Fibroblast of lung (primary cell): Measurements from ENCODE around the gene LTV1. TPM values are rescaled to one million over a fixed set of nuclear protein-coding genes. Genes with fewer than 3 reads are reported as not detected.

Experiments
- DNase-seq, 2 donors: peaks; one replicate each; pipeline versions ENCODE4 v3.0.0 to v3.0.0-alpha.2; 2010; ENCODE audit warnings: low read depth in 2 of 2
- H2AFZ ChIP-seq: 2 replicates; pipeline ENCODE4 v1.5.1; 2012; ENCODE audit warnings: low read length, control low read depth, inconsistent platforms
- H3K27ac ChIP-seq: 2 replicates; pipeline ENCODE4 v1.5.1; 2011; ENCODE audit warnings: low read length, control low read depth; ENCODE audit not compliant: insufficient read depth
- H3K27me3 ChIP-seq: 2 replicates; pipeline ENCODE4 v1.5.1; 2011; ENCODE audit warnings: mild to moderate bottlenecking, low read length; ENCODE audit not compliant: control insufficient read depth, insufficient read depth
- H3K36me3 ChIP-seq: 2 replicates; pipeline ENCODE4 v1.5.1; 2011; ENCODE audit warnings: low read length; ENCODE audit not compliant: control insufficient read depth, insufficient read depth
- H3K4me1 ChIP-seq: 2 replicates; pipeline ENCODE4 v1.5.1; 2011; ENCODE audit warnings: low read length; ENCODE audit not compliant: control insufficient read depth, insufficient read depth; ENCODE audit errors: extremely low read depth
- H3K4me2 ChIP-seq: 2 replicates; pipeline ENCODE4 v1.5.1; 2011; ENCODE audit warnings: low read length, control low read depth; ENCODE audit not compliant: insufficient read depth; ENCODE audit errors: extremely low read depth
- H3K4me3 ChIP-seq, 4 experiments: fragments of 200-600 bp in 1 of 4; sonication (generic) in 1 of 4; replicated peaks in 1 of 4; 2 replicates each; pipeline ENCODE4 v1.5.1; 2011 to 2016; ENCODE audit warnings: low read length in 4 of 4, low read depth in 3 of 4, mild to moderate bottlenecking in 3 of 4, control low read depth in 2 of 4, inconsistent platforms in 1 of 4, mixed read lengths in 1 of 4; ENCODE audit not compliant: insufficient read depth in 1 of 4; ENCODE audit errors: control extremely low read depth in 1 of 4
- H3K79me2 ChIP-seq: 2 replicates; pipeline ENCODE4 v1.5.1; 2012; ENCODE audit warnings: mild to moderate bottlenecking, low read length, inconsistent platforms; ENCODE audit not compliant: control insufficient read depth, insufficient read depth
- H3K9ac ChIP-seq: 2 replicates; pipeline ENCODE4 v1.5.1; 2011; ENCODE audit warnings: mild to moderate bottlenecking, low read length, control low read depth; ENCODE audit not compliant: insufficient read depth
- H3K9me3 ChIP-seq: 2 replicates; pipeline ENCODE4 v1.5.1; 2012; ENCODE audit warnings: low read depth, low read length; ENCODE audit not compliant: control insufficient read depth, insufficient read depth
- H4K20me1 ChIP-seq: 2 replicates; pipeline ENCODE4 v1.5.1; 2011; ENCODE audit warnings: low read length; ENCODE audit not compliant: control insufficient read depth, insufficient read depth; ENCODE audit errors: extremely low read depth
- EZH2 ChIP-seq: IDR thresholded peaks from 2 replicates; pipeline ENCODE4 v1.5.1; 2012; ENCODE audit warnings: low read length, control low read depth, mild to moderate bottlenecking; ENCODE audit errors: missing control alignments
- polyA plus RNA-seq, 2 donors: library from polyadenylated mRNA; depleted of rRNA in 1 of 2; stranded (reverse) in 1 of 2; unstranded in 1 of 2; fragments of >200 nt; gene quantifications; 2 replicates each; pipeline ENCODE4 v1.2.1, GENCODE V29; 2011 to 2012; ENCODE audit warnings: missing spikeins in 1 of 2
- total RNA-seq: library from RNA; depleted of rRNA; stranded (reverse); fragments of >200 nt; gene quantifications from 2 replicates; pipeline ENCODE4 v1.2.1, GENCODE V29; 2014
- TF ChIP-seq, protein P1 (sequence below), 2 donors: IDR thresholded peaks in 1 of 2; conservative IDR thresholded peaks in 1 of 2; 1 replicate in 1 of 2; 2 replicates in 1 of 2; pipeline ENCODE4 v1.5.1; 2011 to 2012; ENCODE audit warnings: low read length in 2 of 2, control low read depth in 1 of 2, inconsistent platforms in 1 of 2, low read depth in 1 of 2, mild to moderate bottlenecking in 1 of 2

Gene LTV1
- total and polyA plus RNA-seq, 2 donors (not counting 1 experiment from before 2014, with no cell fraction given) = 18.2 to 30.2 TPM

DNA sequence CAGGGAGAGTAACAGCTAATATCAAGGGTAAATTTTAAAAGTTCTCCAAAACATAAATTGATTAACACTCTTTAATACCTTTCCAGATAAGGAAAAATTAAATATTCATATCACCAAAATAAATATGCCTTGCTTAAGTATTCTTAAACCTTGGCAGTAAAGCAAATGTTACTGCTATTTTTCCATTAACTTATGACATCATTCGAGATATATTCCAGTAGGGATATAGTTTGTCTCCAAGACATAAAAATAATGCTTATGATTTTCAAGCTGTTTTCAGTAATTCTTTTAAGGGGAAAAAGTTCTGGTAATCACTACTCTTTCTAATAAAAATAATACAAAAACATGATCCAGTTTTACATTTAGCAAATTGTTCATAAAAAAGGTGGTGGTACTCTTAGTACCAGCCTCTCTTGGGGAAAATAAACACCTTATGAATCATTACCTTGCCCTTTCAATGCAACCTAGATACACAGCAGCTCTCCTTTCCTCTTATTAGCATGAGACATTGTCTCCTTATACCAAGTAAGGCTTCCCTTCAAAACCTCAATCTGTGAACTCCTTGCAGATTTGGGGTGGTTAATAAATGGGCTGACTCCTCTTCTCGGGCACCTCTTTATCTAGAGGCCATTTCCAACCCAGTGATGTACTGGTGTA, 31.5 kb upstream of the LTV1 start:
- no peak overlapping the region for H3K9ac ChIP-seq
- H3K36me3 ChIP-seq = no peaks in the 10 kb centered on the region
- H2AFZ ChIP-seq = no peak overlapping the region
- no peaks in the 10 kb centered on the region for H3K79me2 ChIP-seq
- no peaks in the 10 kb centered on the region for H3K9me3 ChIP-seq
- no peak for DNase-seq
- no peaks in the 10 kb centered on the region for H3K4me1 ChIP-seq
- H3K27ac ChIP-seq = no peak overlapping the region
- H3K4me2 ChIP-seq = no peak overlapping the region
- H3K4me3 ChIP-seq = no peak overlapping the region
- TF ChIP-seq EZH2 = no peak
- TF ChIP-seq, protein P1, sequence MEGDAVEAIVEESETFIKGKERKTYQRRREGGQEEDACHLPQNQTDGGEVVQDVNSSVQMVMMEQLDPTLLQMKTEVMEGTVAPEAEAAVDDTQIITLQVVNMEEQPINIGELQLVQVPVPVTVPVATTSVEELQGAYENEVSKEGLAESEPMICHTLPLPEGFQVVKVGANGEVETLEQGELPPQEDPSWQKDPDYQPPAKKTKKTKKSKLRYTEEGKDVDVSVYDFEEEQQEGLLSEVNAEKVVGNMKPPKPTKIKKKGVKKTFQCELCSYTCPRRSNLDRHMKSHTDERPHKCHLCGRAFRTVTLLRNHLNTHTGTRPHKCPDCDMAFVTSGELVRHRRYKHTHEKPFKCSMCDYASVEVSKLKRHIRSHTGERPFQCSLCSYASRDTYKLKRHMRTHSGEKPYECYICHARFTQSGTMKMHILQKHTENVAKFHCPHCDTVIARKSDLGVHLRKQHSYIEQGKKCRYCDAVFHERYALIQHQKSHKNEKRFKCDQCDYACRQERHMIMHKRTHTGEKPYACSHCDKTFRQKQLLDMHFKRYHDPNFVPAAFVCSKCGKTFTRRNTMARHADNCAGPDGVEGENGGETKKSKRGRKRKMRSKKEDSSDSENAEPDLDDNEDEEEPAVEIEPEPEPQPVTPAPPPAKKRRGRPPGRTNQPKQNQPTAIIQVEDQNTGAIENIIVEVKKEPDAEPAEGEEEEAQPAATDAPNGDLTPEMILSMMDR (conservative IDR thresholded peaks at IDR 0.05 in 1 of 2, IDR thresholded peaks at IDR 0.05 in 1 of 2; ENCODE audit: low read depth in 1 of 2, low read length in 2 of 2) = no peak
- H4K20me1 ChIP-seq = no peaks in the 10 kb centered on the region
- no peaks in the 10 kb centered on the region for H3K27me3 ChIP-seq

DNA sequence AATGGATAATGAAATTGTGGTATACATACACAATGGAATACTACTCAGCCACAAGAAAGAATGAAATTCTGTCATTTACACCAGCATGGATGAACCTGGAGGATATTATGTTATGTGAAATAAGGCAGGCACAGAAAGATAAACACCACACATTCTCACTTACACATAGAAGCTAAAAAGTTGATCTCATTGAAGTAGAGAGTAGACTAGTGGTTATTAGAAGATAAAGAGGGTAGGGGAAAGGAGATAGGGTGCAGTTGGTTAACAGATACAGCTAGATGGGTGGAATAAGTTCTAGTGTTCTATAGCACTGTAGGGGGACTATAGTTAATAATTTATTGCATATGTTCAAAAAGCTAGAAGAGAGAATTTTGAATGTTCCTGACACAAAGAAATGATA, 25.5 kb upstream of the LTV1 start:
- Histone ChIP-seq H3K9me3 (no peaks in the 10 kb centered on the region), H3K4me3 (no peak overlapping the region), H3K9ac (no peak overlapping the region), H3K4me2 (no peak overlapping the region), H3K27me3 (no peaks in the 10 kb centered on the region), H3K27ac (no peak overlapping the region), H3K79me2 (no peaks in the 10 kb centered on the region), H4K20me1 (no peaks in the 10 kb centered on the region), H3K36me3 (no peaks in the 10 kb centered on the region), H2AFZ (no peak overlapping the region), H3K4me1 (peaks cover 3% of the 10 kb centered on the region)
- DNase-seq = no peak
- no peak for TF ChIP-seq EZH2
- TF ChIP-seq, protein P1 (conservative IDR thresholded peaks at IDR 0.05 in 1 of 2, IDR thresholded peaks at IDR 0.05 in 1 of 2; ENCODE audit: low read depth in 1 of 2, low read length in 2 of 2) = no peak

DNA sequence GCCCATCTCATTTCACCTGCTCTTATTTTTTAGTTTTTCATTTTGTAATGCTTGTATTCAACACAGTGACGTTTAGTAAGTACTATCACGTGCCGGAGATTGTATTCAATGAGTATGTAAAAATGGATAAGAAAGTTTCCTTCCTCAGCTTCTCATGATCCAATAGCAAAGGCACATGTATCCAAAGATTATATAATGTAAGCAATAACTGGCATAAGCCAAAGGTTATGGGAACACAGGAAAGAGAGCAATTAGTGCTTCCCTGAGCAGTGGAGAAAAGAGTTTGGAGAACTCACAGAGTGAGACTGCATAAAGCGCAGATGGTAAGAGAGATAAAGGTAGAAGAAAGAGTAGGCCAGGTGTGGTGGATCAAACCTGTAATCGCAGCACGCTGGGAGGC, 21.8 kb upstream of the LTV1 start:
- Histone ChIP-seq H4K20me1 (no peaks in the 10 kb centered on the region), H3K9me3 (no peaks in the 10 kb centered on the region), H3K4me1 (peaks cover 5% of the 10 kb centered on the region), H3K4me2 (no peak overlapping the region), H3K79me2 (no peaks in the 10 kb centered on the region), H3K27ac (no peak overlapping the region), H2AFZ (no peak overlapping the region), H3K36me3 (no peaks in the 10 kb centered on the region), H3K27me3 (no peaks in the 10 kb centered on the region), H3K9ac (no peak overlapping the region), H3K4me3 (no peak overlapping the region)
- TF ChIP-seq EZH2 = no peak
- TF ChIP-seq, protein P1 (conservative IDR thresholded peaks at IDR 0.05 in 1 of 2, IDR thresholded peaks at IDR 0.05 in 1 of 2; ENCODE audit: low read depth in 1 of 2, low read length in 2 of 2) = no peak
- no peak for DNase-seq
